HG02759 (cell line): Measurements from ENCODE around the gene SEPSECS.
"Not testable (repeated sequence)": the region's sequence is repeated elsewhere in the genome, so short reads cannot be mapped to it uniquely, and the experiment has no call there.

Experiments used
- ATAC-seq: cut with Tn5 transposase; IDR thresholded peaks from one replicate; pipeline ENCODE4 v1.9.1; 2021; ENCODE audit warnings: mild to moderate bottlenecking, moderate library complexity; ENCODE audit not compliant: unreplicated experiment

SEPSECS gene

GRCh38 chr4:25088093-25088952 is 71.9 kb downstream of the SEPSECS start:
- peak; percentile 84 for ATAC-seq

DNA sequence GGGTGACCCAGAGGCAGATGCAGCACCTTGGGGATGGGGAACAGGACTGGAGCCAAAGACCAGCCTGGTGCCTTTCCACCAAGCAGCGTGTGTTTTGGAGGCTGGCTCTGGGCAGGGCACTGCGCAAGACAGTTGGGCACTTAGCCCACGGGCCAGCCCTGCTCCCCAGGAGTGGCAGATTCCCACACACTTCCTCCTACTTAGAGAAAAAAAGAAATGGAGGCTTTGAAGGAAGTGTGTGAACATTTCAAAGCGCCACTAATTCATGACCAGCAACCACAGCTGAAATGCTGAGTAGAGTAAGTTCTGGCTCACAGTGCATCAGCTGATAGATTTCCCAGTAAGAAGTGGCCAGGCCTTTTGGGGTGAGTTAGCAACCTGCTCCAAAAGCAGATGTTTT is 74.6 kb downstream of the SEPSECS start:
- no peak for ATAC-seq

- not testable (repeated sequence) for ATAC-seq
These were observed 76.8 kb downstream of the SEPSECS start for GRCh38 chr4:25083441-25083840.

GRCh38 chr4:25081866-25082471 is 78.3 kb downstream of the SEPSECS start:
- no peak for ATAC-seq

DNA sequence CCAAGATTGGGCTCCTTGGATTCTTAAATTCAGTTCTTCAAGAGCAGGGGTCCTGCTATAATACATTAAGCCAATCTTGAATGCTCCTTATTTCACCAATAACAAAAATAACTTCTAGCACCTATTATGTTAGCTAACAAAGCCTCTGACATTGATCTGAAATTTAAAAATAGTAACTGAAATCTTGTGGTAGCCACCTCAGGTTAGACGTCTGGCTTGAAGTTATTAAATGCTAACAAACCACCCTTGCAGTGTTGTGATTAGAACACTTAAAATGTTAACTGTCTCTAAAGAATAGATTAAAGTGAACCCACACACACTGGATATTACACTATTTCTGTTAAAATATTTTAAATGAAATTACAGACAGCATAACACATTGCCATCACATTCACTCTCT is 79.7 kb downstream of the SEPSECS start:
- no peak for ATAC-seq

- ATAC-seq, result no peak
These were observed 81.7 kb downstream of the SEPSECS start for GRCh38 chr4:25078523-25078922.

DNA sequence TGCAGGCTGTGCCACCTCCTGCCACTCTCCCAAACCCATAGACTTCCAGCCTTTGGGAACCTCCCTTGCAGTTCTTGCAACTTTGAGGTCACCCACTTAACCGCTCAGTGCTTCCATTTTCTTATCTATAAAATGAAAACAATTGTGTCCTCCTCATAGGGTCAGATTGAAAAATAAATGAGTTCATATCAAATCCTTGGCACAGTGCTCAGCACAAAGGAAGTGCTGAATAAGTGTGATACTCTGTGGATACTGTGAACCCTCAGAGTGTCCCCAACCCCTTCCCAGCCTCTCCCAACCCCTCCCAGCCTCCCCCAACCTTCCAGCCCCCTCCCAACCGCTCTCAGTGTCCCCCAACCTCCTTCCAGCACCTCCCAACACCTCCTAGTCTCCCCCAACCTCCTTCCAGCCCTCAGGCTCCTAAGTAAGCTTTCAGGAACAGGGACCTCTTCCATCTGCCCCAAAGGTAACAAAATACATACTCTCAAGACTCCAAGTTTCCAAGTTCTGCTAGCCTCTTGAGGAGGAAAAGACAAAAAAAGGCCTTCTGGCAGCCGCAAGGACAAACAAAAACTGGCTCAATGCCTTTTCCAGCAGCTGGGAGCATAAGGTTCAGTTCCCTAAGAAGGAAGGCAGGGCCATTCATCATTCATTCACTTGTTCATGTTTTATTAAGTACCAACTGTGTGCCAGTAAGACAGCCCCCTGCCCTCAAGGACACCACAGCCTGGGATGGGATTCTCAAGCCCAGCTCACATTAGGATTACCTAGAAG is 83.4 kb downstream of the SEPSECS start:
- ATAC-seq, result no peak

GRCh38 chr4:25075851-25076250 is 84.4 kb downstream of the SEPSECS start:
- ATAC-seq, result no peak

- no peak for ATAC-seq
These were observed 85.1 kb downstream of the SEPSECS start for GRCh38 chr4:25075129-25075528.

- no peak for ATAC-seq
These were observed 89.7 kb downstream of the SEPSECS start for GRCh38 chr4:25070545-25070944.
